ENCODE measurements around the gene CPB2. TPM values are rescaled to one million over a fixed set of nuclear protein-coding genes. Genes with fewer than 3 reads are reported as not detected.

The CPB2 gene
- total RNA-seq, 4 donors from 2014 or later = not detected

- Histone ChIP-seq H3K4me3 (peak overlapping the region; percentile 74 to 98 (median 88)), H3K27ac (peak overlapping the region; percentile 90 to 98 (median 95)), H3K9me3 (no peaks in the 10 kb centered on the region), H3K27me3 (peaks cover 0 to 15% (median 0%) of the 10 kb centered on the region in 4 donors), H3K36me3 (no peaks in the 10 kb centered on the region), H3K4me1 (peaks cover 6 to 39% (median 14%) of the 10 kb centered on the region in 3 donors)
- TF ChIP-seq, protein P1, sequence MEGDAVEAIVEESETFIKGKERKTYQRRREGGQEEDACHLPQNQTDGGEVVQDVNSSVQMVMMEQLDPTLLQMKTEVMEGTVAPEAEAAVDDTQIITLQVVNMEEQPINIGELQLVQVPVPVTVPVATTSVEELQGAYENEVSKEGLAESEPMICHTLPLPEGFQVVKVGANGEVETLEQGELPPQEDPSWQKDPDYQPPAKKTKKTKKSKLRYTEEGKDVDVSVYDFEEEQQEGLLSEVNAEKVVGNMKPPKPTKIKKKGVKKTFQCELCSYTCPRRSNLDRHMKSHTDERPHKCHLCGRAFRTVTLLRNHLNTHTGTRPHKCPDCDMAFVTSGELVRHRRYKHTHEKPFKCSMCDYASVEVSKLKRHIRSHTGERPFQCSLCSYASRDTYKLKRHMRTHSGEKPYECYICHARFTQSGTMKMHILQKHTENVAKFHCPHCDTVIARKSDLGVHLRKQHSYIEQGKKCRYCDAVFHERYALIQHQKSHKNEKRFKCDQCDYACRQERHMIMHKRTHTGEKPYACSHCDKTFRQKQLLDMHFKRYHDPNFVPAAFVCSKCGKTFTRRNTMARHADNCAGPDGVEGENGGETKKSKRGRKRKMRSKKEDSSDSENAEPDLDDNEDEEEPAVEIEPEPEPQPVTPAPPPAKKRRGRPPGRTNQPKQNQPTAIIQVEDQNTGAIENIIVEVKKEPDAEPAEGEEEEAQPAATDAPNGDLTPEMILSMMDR (IDR thresholded peaks at IDR 0.05) = no peak
- TF ChIP-seq POLR2A (IDR thresholded peaks at IDR 0.05) = no peak
- intact Hi-C loops (cut with DNase I) = no loop called here
- no peak for DNase-seq
- 24 to 26% methylated on average over 18 of the region's 18 CpGs for WGBS, 2 donors
Measured at GRCh38 chr13:46053162-46054012, 51.4 kb downstream of the CPB2 start.

DNA sequence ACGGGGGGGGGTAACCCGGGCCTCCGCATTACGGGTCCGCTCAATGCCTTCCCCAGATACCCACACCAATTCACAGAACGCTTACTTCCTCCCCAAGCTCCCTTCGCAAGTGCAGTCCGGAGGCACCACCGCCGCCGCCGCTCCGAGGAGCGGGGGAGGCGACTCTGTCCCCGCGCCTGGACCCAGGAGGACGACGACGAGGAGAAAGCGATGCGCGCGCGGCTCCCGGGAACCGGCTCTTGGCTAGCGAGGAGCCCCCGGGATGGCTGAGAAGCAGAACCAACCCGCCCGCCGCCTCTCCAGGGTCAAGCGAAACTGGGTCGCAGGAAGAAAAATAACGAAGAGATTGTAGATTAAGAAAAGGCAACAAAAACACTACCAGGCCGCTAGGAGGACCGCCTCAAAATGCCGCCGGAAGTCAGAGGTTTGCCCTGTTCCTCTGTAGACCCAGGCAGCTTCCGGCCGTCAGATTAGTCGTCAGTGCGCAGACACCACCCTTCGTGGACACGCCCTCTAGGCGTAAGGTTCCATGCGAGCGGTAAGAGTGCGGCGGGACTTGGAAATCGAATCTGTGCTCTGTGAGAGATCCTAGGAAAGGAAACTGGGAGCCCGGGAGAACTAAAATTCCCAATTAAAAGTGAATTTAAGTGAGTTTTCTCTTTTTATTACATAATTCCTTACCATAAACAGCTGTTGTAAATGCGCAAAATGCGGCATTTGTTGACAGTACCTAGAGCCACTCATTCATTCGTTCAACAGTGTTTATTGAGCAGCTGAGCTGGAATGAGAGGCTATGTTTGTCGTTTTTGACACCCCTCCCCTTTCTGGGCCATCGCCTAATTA is 52.3 kb downstream of the CPB2 start, which contains the start of gene ZC3H13:
Gene ZC3H13 (minus strand): TSS at position 428 of the 843 bp plus-strand sequence. CDS start 7,239 bp downstream, outside the sequence.
- Histone ChIP-seq H3K4me3 (peak within 1 kb of the TSS; percentile 74 to 98 (median 88)), H3K9me3 (no peaks in the 10 kb centered on the region), H3K36me3 (no peaks in the 10 kb centered on the region), H3K27me3 (peaks cover 0 to 15% (median 0%) of the 10 kb centered on the region in 4 donors), H3K27ac (peak within 1 kb of the TSS; percentile 90 to 98 (median 95)), H3K4me1 (peaks cover 6 to 39% (median 14%) of the 10 kb centered on the region in 3 donors)
- WGBS, 2 donors = 1% methylated on average over 37 to 38 of the region's 57 CpGs
- intact Hi-C loops (cut with DNase I) = no loop called here
- DNase-seq = peak; percentile 72
- TF ChIP-seq POLR2A (IDR thresholded peaks at IDR 0.05) = peak in 3 of 4 donors; percentile 31 to 61 (median 40)
- TF ChIP-seq, protein P1 (IDR thresholded peaks at IDR 0.05) = peak; percentile 27 to 65 (median 52)

GRCh38 chr13:46051968-46052318 is 52.9 kb downstream of the CPB2 start:
- intact Hi-C loops (cut with DNase I) = no loop called here
- Histone ChIP-seq H3K4me1 (peaks cover 6 to 39% (median 14%) of the 10 kb centered on the region in 3 donors), H3K27ac (peak overlapping the region; percentile 90 to 98 (median 95)), H3K36me3 (no peaks in the 10 kb centered on the region), H3K9me3 (no peaks in the 10 kb centered on the region), H3K4me3 (peak overlapping the region; percentile 74 to 98 (median 88)), H3K27me3 (peaks cover 0 to 15% (median 0%) of the 10 kb centered on the region in 4 donors)
- no peak for DNase-seq
- TF ChIP-seq, protein P1 (IDR thresholded peaks at IDR 0.05) = no peak
- TF ChIP-seq POLR2A (IDR thresholded peaks at IDR 0.05) = no peak
- WGBS, 2 donors = 0 to 4% methylated on average over 7 of the region's 7 CpGs

GRCh38 chr13:46050771-46051170 is 54.1 kb downstream of the CPB2 start:
- no peak for DNase-seq
- TF ChIP-seq POLR2A (IDR thresholded peaks at IDR 0.05) = no peak
- TF ChIP-seq, protein P1 (IDR thresholded peaks at IDR 0.05) = no peak

More at GRCh38 chr13:46050771-46051170, 54.1 kb downstream of the CPB2 start:
- Histone ChIP-seq H3K36me3 (no peaks in the 10 kb centered on the region), H3K27ac (no peak overlapping the region), H3K4me1 (peaks cover 6 to 39% (median 14%) of the 10 kb centered on the region in 3 donors), H3K27me3 (peaks cover 0 to 15% (median 0%) of the 10 kb centered on the region in 4 donors), H3K9me3 (no peaks in the 10 kb centered on the region), H3K4me3 (no peak overlapping the region)
- intact Hi-C loops (cut with DNase I) = no loop called here
